Measurements from ENCODE around the gene DYRK1B. TPM values are rescaled to one million over a fixed set of nuclear protein-coding genes. Genes with fewer than 3 reads are reported as not detected.
A peak's percentile ranks its signal among the peaks of the same experiment; 100 is the strongest.

The DYRK1B gene
- polyA plus RNA-seq, 3 donors from 2014 or later, result 6.2 to 24.8 (median 12.5) TPM

DNA sequence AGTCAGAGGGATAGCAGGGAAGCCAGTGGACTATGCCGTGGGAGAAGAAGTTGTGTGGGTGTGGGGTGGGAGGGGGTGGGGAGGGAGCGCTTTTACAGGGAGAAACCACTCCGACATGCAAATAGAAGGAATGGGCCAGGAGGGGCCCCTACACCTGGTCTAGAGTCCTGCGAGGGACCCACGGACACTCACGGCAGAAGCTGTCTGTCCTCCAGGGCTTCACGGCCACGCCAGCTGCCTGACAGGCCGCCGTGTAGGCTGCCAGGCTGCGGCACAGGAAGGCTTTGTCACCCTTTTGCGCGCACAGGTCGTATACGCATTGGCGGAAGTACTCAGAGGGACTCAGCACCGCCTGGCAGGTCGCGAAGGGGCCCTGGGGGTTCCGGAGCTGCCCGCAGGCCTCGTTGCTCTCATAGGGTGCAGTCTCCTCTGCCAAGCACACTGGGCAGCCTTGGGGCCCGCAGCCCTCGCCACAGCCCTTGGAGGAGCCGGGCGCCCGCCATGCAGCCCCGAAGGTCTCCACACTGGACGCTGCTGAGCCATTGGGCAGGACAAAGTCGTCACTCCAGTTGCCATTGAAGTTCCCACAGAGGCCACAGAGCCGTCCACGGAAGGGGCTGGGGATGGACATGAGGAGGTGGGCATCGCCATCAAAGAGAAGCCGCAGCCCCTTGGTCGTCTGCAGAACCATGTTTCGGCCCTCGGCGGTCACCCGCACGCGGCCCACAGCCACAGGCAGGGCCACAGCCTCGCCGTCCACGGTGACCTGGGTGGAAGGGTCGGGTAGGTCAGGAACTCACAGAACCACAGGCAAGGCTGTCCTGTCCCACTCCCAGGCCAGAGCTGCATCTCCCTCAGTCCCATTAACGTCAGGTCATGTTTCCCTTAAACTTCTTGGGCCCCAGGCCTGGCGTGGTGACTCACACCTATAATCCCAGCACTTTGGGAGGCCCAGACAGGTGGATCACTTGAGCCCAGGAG is 38.2 kb upstream of the DYRK1B start:
- H3K27ac Mint-ChIP-seq, result no peak overlapping the region
- no peak overlapping the region for H3K4me3 Mint-ChIP-seq
- H3K36me3 Mint-ChIP-seq, result no peaks in the 10 kb centered on the region
- no peaks in the 10 kb centered on the region for H3K9me3 Mint-ChIP-seq
- H3K27me3 Mint-ChIP-seq (ENCODE audit: low read depth in 3 of 3), result peaks cover 0 to under 1% (median 0%) of the 10 kb centered on the region in 3 donors
- H3K4me1 Mint-ChIP-seq, result no peaks in the 10 kb centered on the region
- DNase-seq, result no peak

- Mint-ChIP-seq H3K36me3 (no peaks in the 10 kb centered on the region), H3K9me3 (no peaks in the 10 kb centered on the region), H3K4me1 (no peaks in the 10 kb centered on the region), H3K27me3 (ENCODE audit: low read depth in 3 of 3) (no peaks in the 10 kb centered on the region), H3K4me3 (peak overlapping the region in 1 of 5 donors; percentile 47), H3K27ac (no peak overlapping the region)
- DNase-seq, result no peak
Measured at GRCh38 chr19:39871362-39871761, 37.4 kb upstream of the DYRK1B start.

DNA sequence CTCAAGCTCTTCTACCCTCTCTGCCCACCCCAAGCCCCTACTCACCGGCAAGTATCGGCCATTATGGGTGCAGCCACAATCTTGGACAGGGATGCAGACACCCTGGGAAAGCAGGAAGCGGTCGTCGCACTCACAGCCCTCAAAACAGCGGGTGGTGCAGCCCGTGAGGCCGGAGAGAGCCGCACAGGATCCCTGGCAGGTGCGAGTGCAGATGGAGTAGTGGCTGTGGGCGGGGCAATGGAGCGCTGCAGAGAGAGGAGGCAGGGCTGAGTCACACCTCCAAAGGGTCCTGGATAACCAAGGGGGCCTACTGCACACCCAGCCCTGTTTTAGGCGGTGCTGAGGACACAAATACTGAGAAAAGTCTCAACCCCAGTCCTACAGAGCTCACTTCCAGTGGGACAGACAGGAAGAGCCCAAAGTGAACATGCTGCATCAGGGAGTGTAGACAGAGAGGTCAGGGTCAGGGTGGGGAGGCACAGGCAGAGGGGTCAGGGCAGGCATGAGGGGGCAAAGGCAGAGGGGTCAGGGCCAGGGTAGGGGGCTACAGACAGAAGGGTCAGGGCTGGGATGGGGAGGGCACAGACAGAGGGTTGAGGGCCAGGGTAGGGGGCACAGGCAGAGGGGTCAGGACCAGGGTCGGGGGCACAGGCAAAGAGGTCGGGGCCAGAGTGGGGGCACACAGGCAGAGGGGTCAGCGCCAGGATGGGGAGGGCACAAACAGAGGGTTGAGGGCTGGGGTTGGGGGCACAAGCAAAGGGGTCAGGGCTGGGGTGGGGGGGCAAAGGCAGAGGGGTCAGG is 36.4 kb upstream of the DYRK1B start:
- no peak overlapping the region for H3K4me3 Mint-ChIP-seq
- H3K27me3 Mint-ChIP-seq (ENCODE audit: low read depth in 3 of 3), result no peaks in the 10 kb centered on the region
- H3K9me3 Mint-ChIP-seq, result no peaks in the 10 kb centered on the region
- no peak overlapping the region for H3K27ac Mint-ChIP-seq
- no peaks in the 10 kb centered on the region for H3K36me3 Mint-ChIP-seq
- no peak for DNase-seq
- no peaks in the 10 kb centered on the region for H3K4me1 Mint-ChIP-seq

DNA sequence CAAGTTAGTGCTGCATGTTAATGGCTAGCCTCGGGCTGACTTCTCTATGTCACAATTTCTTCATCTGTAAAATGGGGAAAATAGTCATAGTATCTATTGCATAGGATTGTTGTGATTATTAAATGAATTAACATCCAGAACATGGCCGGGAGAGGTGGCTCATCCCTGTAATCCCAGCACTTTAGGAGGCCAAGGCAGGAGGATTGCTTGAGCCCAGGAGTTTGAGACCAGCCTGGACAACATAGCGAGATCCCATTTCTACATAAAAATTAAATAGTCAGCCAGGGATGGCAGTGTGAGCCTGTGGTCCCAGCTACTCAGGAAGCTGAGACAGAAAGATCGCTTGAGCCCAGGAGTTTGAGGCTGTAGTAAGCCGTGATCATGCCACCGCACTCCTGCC is 34.0 kb upstream of the DYRK1B start:
- H3K27me3 Mint-ChIP-seq (ENCODE audit: low read depth in 3 of 3), result peaks cover 0 to 2% (median 2%) of the 10 kb centered on the region in 3 donors

DNA sequence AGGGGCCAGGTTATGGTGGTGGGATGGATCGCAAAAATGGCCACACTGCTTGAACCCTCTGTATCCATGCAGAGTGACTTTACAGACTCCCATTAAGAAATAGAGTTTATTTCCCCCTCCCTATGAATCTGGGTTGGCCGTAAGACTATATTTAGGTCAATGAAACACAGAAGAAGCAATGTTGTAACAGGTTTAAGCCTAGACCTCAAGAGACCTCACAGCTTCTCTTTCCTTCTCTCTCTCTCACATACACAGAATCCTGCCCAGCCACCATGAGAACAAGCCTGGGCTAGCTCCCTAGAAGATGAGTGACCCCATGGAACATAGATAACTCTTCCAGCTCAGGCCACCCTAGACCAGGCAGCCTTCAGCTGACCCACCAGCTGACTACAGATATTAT is 33.2 kb upstream of the DYRK1B start:
- no peak for DNase-seq
- Mint-ChIP-seq H3K4me1 (no peaks in the 10 kb centered on the region), H3K9me3 (no peaks in the 10 kb centered on the region), H3K27me3 (ENCODE audit: low read depth in 3 of 3) (peaks cover 0 to 2% (median 2%) of the 10 kb centered on the region in 3 donors), H3K36me3 (no peaks in the 10 kb centered on the region), H3K4me3 (no peak overlapping the region), H3K27ac (no peak overlapping the region)

More for the DNA sequence above, 34.0 kb upstream of the DYRK1B start:
- no peak for DNase-seq
- H3K4me1 Mint-ChIP-seq, result no peaks in the 10 kb centered on the region
- H3K9me3 Mint-ChIP-seq, result no peaks in the 10 kb centered on the region
- no peak overlapping the region for H3K4me3 Mint-ChIP-seq
- no peaks in the 10 kb centered on the region for H3K36me3 Mint-ChIP-seq
- no peak overlapping the region for H3K27ac Mint-ChIP-seq

DNA sequence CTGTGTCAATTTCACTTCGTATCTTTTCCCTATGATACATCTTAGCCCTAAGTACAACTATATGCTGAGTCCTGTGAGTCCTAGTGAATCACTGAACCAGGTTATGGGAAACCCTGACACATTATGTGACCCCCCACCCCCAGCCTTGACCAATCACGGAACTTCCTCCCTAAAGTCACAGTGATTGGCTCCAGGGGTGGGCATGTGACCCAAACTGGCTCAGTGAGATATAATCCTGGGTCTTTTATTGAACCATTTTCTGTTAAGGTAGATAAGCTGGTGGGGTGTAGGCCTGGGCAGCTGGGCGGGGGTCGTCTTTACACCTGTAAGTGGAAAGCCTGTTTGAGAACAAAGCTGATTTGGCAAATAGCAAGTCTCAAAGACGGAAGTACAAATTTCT is 32.0 kb upstream of the DYRK1B start:
- DNase-seq, result no peak
- no peaks in the 10 kb centered on the region for H3K9me3 Mint-ChIP-seq
- H3K36me3 Mint-ChIP-seq, result no peaks in the 10 kb centered on the region
- no peak overlapping the region for H3K27ac Mint-ChIP-seq
- no peaks in the 10 kb centered on the region for H3K4me1 Mint-ChIP-seq
- H3K4me3 Mint-ChIP-seq, result no peak overlapping the region
- H3K27me3 Mint-ChIP-seq (ENCODE audit: low read depth in 3 of 3), result peaks cover 0 to 2% (median 2%) of the 10 kb centered on the region in 3 donors

DNA sequence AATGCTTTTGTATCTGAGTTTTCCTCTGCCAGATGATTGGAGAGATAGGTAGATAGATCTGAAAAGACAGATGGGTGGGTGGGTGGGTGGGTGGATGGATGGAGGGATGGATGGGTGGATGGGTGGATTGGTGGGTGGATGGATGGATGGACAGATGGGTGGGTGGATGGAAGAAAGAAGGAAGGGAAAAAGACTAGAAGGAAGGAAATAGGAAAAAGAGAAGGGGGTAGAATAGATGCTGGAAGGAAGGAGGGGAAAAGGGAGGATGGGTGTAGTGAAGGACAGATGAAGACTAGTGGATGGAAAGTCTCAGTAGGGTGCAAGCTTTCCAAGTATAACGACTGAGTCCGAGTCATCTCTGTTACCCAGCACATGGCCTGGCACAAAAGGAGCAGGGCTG is 31.2 kb upstream of the DYRK1B start:
- no peak overlapping the region for H3K4me3 Mint-ChIP-seq
- peaks cover 0 to 2% (median 2%) of the 10 kb centered on the region in 3 donors for H3K27me3 Mint-ChIP-seq (ENCODE audit: low read depth in 3 of 3)
- no peaks in the 10 kb centered on the region for H3K36me3 Mint-ChIP-seq
- H3K4me1 Mint-ChIP-seq, result no peaks in the 10 kb centered on the region
- H3K9me3 Mint-ChIP-seq, result no peaks in the 10 kb centered on the region
- DNase-seq, result no peak
- H3K27ac Mint-ChIP-seq, result no peak overlapping the region

DNA sequence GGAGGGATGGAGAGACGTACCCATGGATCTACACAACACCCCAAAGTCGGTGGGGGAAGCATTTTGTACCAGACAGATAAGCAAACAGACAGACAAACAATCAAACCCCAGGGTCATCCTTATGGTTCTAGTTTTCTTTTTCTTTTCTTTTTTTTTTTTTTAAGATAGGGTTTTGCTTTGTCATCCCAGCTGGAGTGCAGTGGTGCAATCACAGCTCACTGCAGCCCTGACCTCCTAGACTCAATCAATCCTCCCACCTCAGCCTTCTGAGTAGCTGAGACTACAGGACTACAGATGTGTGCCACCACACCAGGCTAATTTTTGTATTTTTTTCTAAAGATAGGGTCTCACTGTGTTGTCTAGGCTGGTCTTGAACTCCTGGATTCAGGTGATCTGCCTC is 30.2 kb upstream of the DYRK1B start:
- H3K9me3 Mint-ChIP-seq, result no peaks in the 10 kb centered on the region
- DNase-seq, result no peak
- no peaks in the 10 kb centered on the region for H3K36me3 Mint-ChIP-seq
- no peak overlapping the region for H3K4me3 Mint-ChIP-seq
- H3K27ac Mint-ChIP-seq, result no peak overlapping the region
- H3K4me1 Mint-ChIP-seq, result no peaks in the 10 kb centered on the region
- H3K27me3 Mint-ChIP-seq (ENCODE audit: low read depth in 3 of 3), result peaks cover 0 to 2% (median 2%) of the 10 kb centered on the region in 3 donors

DNA sequence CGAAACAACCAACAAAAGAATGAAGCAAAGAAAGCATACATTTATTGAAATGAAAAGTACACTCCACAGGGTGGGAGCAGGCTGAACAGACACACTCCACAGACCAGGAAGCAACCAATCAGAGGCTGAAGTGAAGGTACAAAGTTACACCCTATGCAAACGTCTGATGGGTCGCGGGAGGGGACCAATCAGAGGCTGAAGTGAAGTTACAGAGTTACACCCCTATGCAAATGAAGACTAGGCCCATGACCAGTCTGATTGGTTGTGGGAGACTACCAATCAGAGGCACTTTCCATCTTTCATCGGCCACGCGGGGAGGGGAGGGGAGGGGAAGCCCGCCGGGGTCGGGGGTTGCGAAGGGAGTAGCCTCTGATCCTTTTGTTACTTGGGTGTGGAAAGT is 24.6 kb upstream of the DYRK1B start:
- Mint-ChIP-seq H3K27ac (peak overlapping the region in 1 of 6 donors; percentile 3), H3K27me3 (ENCODE audit: low read depth in 3 of 3) (peaks cover 3 to 5% (median 5%) of the 10 kb centered on the region in 3 donors), H3K9me3 (no peaks in the 10 kb centered on the region), H3K4me3 (peak overlapping the region in 1 of 5 donors; percentile 46), H3K4me1 (peaks cover 0 to 7% of the 10 kb centered on the region in 2 donors), H3K36me3 (no peaks in the 10 kb centered on the region)
- DNase-seq, result peak in 1 of 3 donors; percentile 67

GRCh38 chr19:39852882-39853281 is 18.9 kb upstream of the DYRK1B start:
- no peak overlapping the region for H3K4me3 Mint-ChIP-seq
- H3K36me3 Mint-ChIP-seq, result no peaks in the 10 kb centered on the region
- H3K27me3 Mint-ChIP-seq (ENCODE audit: low read depth in 3 of 3), result peaks cover 1 to 5% (median 5%) of the 10 kb centered on the region in 3 donors
- H3K9me3 Mint-ChIP-seq, result no peaks in the 10 kb centered on the region
- peaks cover 0 to 1% of the 10 kb centered on the region in 2 donors for H3K4me1 Mint-ChIP-seq
- DNase-seq, result no peak
- no peak overlapping the region for H3K27ac Mint-ChIP-seq

DNA sequence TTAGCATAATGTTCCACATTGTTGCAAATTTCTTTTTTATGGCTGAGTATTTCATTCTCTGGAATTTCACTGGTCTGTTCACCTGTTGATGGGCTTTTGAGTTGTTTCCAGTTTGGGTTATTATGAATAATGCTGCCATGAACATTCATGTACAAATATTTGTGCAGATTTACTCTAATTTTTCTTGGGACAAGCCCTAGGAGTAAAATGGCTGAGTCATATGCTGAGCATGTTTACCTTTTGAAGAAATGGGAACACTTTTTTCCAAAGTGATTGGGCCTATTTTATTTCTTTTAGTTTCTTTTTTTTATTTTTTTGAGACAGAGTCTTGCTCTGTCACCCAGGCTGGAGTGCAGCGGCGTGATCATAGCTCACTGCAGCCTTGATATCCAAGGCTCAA is 16.9 kb upstream of the DYRK1B start:
- no peak overlapping the region for H3K4me3 Mint-ChIP-seq
- peaks cover 2 to 8% (median 3%) of the 10 kb centered on the region in 3 donors for H3K27me3 Mint-ChIP-seq (ENCODE audit: low read depth in 3 of 3)
- no peaks in the 10 kb centered on the region for H3K36me3 Mint-ChIP-seq
- peaks cover 10 to 11% of the 10 kb centered on the region in 2 donors for H3K4me1 Mint-ChIP-seq
- no peaks in the 10 kb centered on the region for H3K9me3 Mint-ChIP-seq
- DNase-seq, result no peak
- H3K27ac Mint-ChIP-seq, result no peak overlapping the region

DNA sequence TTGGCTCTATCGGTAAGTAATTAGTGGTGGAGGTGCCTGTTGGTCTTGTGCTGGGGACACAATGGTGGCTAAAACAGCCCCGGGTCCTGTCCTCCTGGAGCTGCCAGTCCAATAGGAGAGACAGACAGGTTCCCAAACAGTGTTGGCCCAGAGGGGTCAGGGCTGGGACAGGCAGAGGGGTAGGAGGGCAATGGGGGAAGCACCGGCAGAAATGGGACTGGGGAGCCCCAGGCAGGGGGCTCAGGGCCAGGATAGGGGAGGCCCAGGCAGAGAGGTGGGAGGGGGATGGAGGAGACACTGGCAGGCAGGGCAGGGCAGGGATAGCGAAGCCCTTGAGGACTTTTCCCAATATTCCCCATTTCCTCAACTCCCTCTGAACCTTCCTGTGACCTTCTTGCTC is 14.4 kb upstream of the DYRK1B start:
- H3K4me1 Mint-ChIP-seq, result peaks cover 33 to 34% of the 10 kb centered on the region in 2 donors
- peak overlapping the region in 2 of 5 donors; percentile 1 to 2 for H3K4me3 Mint-ChIP-seq
- DNase-seq, result no peak
- no peak overlapping the region for H3K27ac Mint-ChIP-seq
- H3K27me3 Mint-ChIP-seq (ENCODE audit: low read depth in 3 of 3), result peaks cover 2 to 7% (median 3%) of the 10 kb centered on the region in 3 donors
- no peaks in the 10 kb centered on the region for H3K36me3 Mint-ChIP-seq
- H3K9me3 Mint-ChIP-seq, result no peaks in the 10 kb centered on the region

DNA sequence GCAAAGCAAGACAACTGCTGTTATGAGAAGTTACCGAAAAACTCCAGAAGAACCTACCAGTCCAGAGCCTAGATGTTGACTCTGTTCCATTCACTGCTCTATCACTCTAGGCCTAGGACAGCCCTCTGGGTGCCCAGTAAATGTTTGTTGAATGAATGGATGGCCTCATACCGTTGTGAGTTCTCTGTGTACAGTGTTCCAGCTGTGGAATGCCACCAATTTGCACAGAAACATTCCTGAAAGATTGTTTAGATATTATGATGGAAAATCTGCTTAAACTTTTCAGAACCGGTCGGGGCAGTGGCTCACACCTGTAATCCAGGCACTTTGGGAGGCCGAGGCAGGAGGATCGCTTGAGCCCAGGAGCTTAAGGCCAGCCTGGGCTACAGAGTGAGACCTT is 13.6 kb upstream of the DYRK1B start:
- no peaks in the 10 kb centered on the region for H3K36me3 Mint-ChIP-seq
- no peaks in the 10 kb centered on the region for H3K9me3 Mint-ChIP-seq
- peaks cover 2 to 7% (median 4%) of the 10 kb centered on the region in 3 donors for H3K27me3 Mint-ChIP-seq (ENCODE audit: low read depth in 3 of 3)
- peaks cover 40 to 42% of the 10 kb centered on the region in 2 donors for H3K4me1 Mint-ChIP-seq
- no peak for DNase-seq
- H3K4me3 Mint-ChIP-seq, result peak overlapping the region in 3 of 5 donors; percentile 89 to 93 (median 90)
- peak overlapping the region in 1 of 6 donors; percentile 97 for H3K27ac Mint-ChIP-seq

Measured in immature natural killer cell (primary cell).